ENCODE measurements around the gene PLCB1. TPM values are rescaled to one million over a fixed set of nuclear protein-coding genes. Genes with fewer than 3 reads are reported as not detected.
A peak's percentile ranks its signal among the peaks of the same experiment; 100 is the strongest.
"Not testable (repeated sequence)": the region's sequence is repeated elsewhere in the genome, so short reads cannot be mapped to it uniquely, and the experiment has no call there.

The PLCB1 gene
- total and polyA plus RNA-seq, 8 donors = 8.8 to 27.7 (median 19.2) TPM

GRCh38 chr20:8432435-8433148, 300.5 kb downstream of the PLCB1 start:
- Histone ChIP-seq H3K4me1 (peaks cover 0 to 59% of the 10 kb centered on the region in 2 donors), H3K27ac (peak overlapping the region in 1 of 2 donors; percentile 43), H3K36me3 (no peaks in the 10 kb centered on the region), H3K27me3 (no peaks in the 10 kb centered on the region), H3K9me3 (no peaks in the 10 kb centered on the region), H3K4me3 (no peak overlapping the region)
- no peak for TF ChIP-seq CTCF (IDR thresholded peaks at IDR 0.05)
- DNase-seq (no peak), ATAC-seq (no peak)
- intact Hi-C loops (cut with DNase I) = no loop called here

GRCh38 chr20:8433291-8433690, 301.2 kb downstream of the PLCB1 start:
- H3K9me3 ChIP-seq = no peaks in the 10 kb centered on the region
- TF ChIP-seq CTCF (IDR thresholded peaks at IDR 0.05) = no peak
- DNase-seq (no peak), ATAC-seq (no peak)
- no peak overlapping the region for H3K4me3 ChIP-seq
- intact Hi-C loops (cut with DNase I) = no loop called here
- H3K27me3 ChIP-seq = no peaks in the 10 kb centered on the region
- peaks cover 0 to 52% of the 10 kb centered on the region in 2 donors for H3K4me1 ChIP-seq
- H3K36me3 ChIP-seq = no peaks in the 10 kb centered on the region
- H3K27ac ChIP-seq = peak overlapping the region in 1 of 2 donors; percentile 43

GRCh38 chr20:8434326-8434876, 302.3 kb downstream of the PLCB1 start:
- TF ChIP-seq CTCF (IDR thresholded peaks at IDR 0.05) = no peak
- intact Hi-C loops (cut with DNase I) = no loop called here
- Histone ChIP-seq H3K4me3 (no peak overlapping the region), H3K9me3 (no peaks in the 10 kb centered on the region), H3K4me1 (peaks cover 0 to 42% of the 10 kb centered on the region in 2 donors), H3K27me3 (no peaks in the 10 kb centered on the region), H3K27ac (peak overlapping the region in 1 of 2 donors; percentile 79), H3K36me3 (no peaks in the 10 kb centered on the region)
- ATAC-seq = peak; percentile 49
- no peak for DNase-seq

GRCh38 chr20:8435285-8436035, 303.4 kb downstream of the PLCB1 start:
- H3K4me3 ChIP-seq = no peak overlapping the region
- peaks cover 0 to 35% of the 10 kb centered on the region in 2 donors for H3K4me1 ChIP-seq
- no peaks in the 10 kb centered on the region for H3K9me3 ChIP-seq
- H3K36me3 ChIP-seq = no peaks in the 10 kb centered on the region
- DNase-seq = no peak
- no peaks in the 10 kb centered on the region for H3K27me3 ChIP-seq
- no peak for ATAC-seq
- intact Hi-C loops (cut with DNase I) = no loop called here
- TF ChIP-seq CTCF (IDR thresholded peaks at IDR 0.05) = no peak
- H3K27ac ChIP-seq = peak overlapping the region in 1 of 2 donors; percentile 79

GRCh38 chr20:8436938-8437337, 304.9 kb downstream of the PLCB1 start:
- H3K27ac ChIP-seq; DNase-seq; intact Hi-C loops (cut with DNase I); H3K27me3 ChIP-seq; H3K36me3 ChIP-seq; H3K9me3 ChIP-seq; H3K4me3 ChIP-seq; ATAC-seq: not testable (repeated sequence)
- H3K4me1 ChIP-seq = peaks cover 0 to 35% of the 10 kb centered on the region in 2 donors
